Astrocyte (in vitro differentiated cells and primary cell): ENCODE measurements around the gene WNT3. TPM values are rescaled to one million over a fixed set of nuclear protein-coding genes. Genes with fewer than 3 reads are reported as not detected.

Experiments
- DNase-seq: peaks from one replicate; pipeline ENCODE4 v3.0.0-alpha.2; 2010; ENCODE audit warnings: low read depth
- FAIRE-seq: peaks from 2 replicates; lab custom pipeline; 2011; peaks lifted over from hg19 to GRCh38; lab: Jason Lieb, UNC
- H2AFZ ChIP-seq: 2 replicates; pipeline ENCODE4 v1.6.0; 2012; ENCODE audit warnings: low read depth, low read length, inconsistent platforms
- H3K27ac ChIP-seq: 2 replicates; pipeline ENCODE4 v1.5.1; 2011; ENCODE audit warnings: low read depth, low read length, inconsistent platforms
- H3K27me3 ChIP-seq: 2 replicates; pipeline ENCODE4 v1.6.0; 2011; ENCODE audit warnings: low read length, inconsistent platforms; ENCODE audit not compliant: insufficient read depth
- H3K36me3 ChIP-seq: 2 replicates; pipeline ENCODE4 v1.5.1; 2011; ENCODE audit warnings: low read length, inconsistent platforms; ENCODE audit not compliant: insufficient read depth
- H3K4me1 ChIP-seq: 2 replicates; pipeline ENCODE4 v1.5.1; 2011; ENCODE audit warnings: low read length, inconsistent platforms; ENCODE audit not compliant: insufficient read depth
- H3K4me2 ChIP-seq: 2 replicates; pipeline ENCODE4 v1.6.0; 2012; ENCODE audit warnings: low read length, inconsistent platforms
- H3K4me3 ChIP-seq: 2 replicates; pipeline ENCODE4 v1.5.1; 2011; ENCODE audit warnings: low read depth, mild to moderate bottlenecking, low read length, inconsistent platforms; ENCODE audit not compliant: insufficient read depth
- H3K79me2 ChIP-seq: 2 replicates; pipeline ENCODE4 v1.6.0; 2012; ENCODE audit warnings: mild to moderate bottlenecking, low read length, inconsistent platforms; ENCODE audit not compliant: insufficient read depth
- H3K9ac ChIP-seq: 2 replicates; pipeline ENCODE4 v1.6.0; 2012; ENCODE audit warnings: mild to moderate bottlenecking, low read length, inconsistent platforms
- H3K9me3 ChIP-seq: 2 replicates; pipeline ENCODE4 v1.5.1; 2012; ENCODE audit warnings: low read depth, mild to moderate bottlenecking, low read length, inconsistent platforms; ENCODE audit not compliant: insufficient read depth
- H4K20me1 ChIP-seq: 2 replicates; pipeline ENCODE4 v1.6.0; 2012; ENCODE audit warnings: low read length, inconsistent platforms; ENCODE audit not compliant: insufficient read depth
- H3K27ac Mint-ChIP-seq: one replicate; pipeline ENCODE4 v1.8.0; 2021; ENCODE audit warnings: mild to moderate bottlenecking, mixed read lengths; ENCODE audit not compliant: unreplicated experiment
- H3K27me3 Mint-ChIP-seq: one replicate; pipeline ENCODE4 v1.8.0; 2021; ENCODE audit warnings: low read depth, mixed read lengths; ENCODE audit not compliant: unreplicated experiment
- H3K36me3 Mint-ChIP-seq: one replicate; pipeline ENCODE4 v1.8.0; 2021; ENCODE audit warnings: low read depth, mixed read lengths; ENCODE audit not compliant: unreplicated experiment
- H3K4me1 Mint-ChIP-seq: one replicate; pipeline ENCODE4 v1.8.0; 2021; ENCODE audit warnings: low read depth, mixed read lengths; ENCODE audit not compliant: unreplicated experiment
- H3K4me3 Mint-ChIP-seq: one replicate; pipeline ENCODE4 v1.8.0; 2021; ENCODE audit warnings: mild to moderate bottlenecking, moderate library complexity, mixed read lengths; ENCODE audit not compliant: unreplicated experiment
- H3K9me3 Mint-ChIP-seq: one replicate; pipeline ENCODE4 v1.8.0; 2021; ENCODE audit warnings: mild to moderate bottlenecking, mixed read lengths; ENCODE audit not compliant: unreplicated experiment
- CTCF ChIP-seq: IDR thresholded peaks from 2 replicates; pipeline ENCODE4 v1.5.1; 2011; ENCODE audit warnings: low read depth, mild to moderate bottlenecking, inconsistent platforms, low read length, moderate library complexity; ENCODE audit not compliant: insufficient read depth
- EZH2 ChIP-seq: IDR thresholded peaks from 2 replicates; pipeline ENCODE4 v1.6.1; 2012; ENCODE audit warnings: mild to moderate bottlenecking, low read length, inconsistent platforms; ENCODE audit not compliant: insufficient read depth
- total RNA-seq: library from RNA; stranded (reverse); gene quantifications from 2 replicates; pipeline ENCODE4 v1.2.1, GENCODE V29; 2021

Gene WNT3
- total RNA-seq, 1 donor from 2014 or later: 2.4 TPM

- Histone ChIP-seq H3K36me3 (no peaks in the 10 kb centered on the region), H4K20me1 (no peaks in the 10 kb centered on the region), H3K27ac (no peak overlapping the region), H3K9me3 (no peaks in the 10 kb centered on the region), H3K79me2 (no peaks in the 10 kb centered on the region), H2AFZ (no peak overlapping the region), H3K27me3 (no peaks in the 10 kb centered on the region), H3K9ac (no peak overlapping the region), H3K4me1 (peaks cover 26% of the 10 kb centered on the region), H3K4me2 (no peak overlapping the region), H3K4me3 (no peak overlapping the region)
- FAIRE-seq (no peak), DNase-seq (no peak)
- peaks cover 4% of the 10 kb centered on the region for H3K36me3 Mint-ChIP-seq
- H3K27ac Mint-ChIP-seq: no peak overlapping the region
- no peaks in the 10 kb centered on the region for H3K9me3 Mint-ChIP-seq
- peaks cover 7% of the 10 kb centered on the region for H3K4me1 Mint-ChIP-seq
- peaks cover 7% of the 10 kb centered on the region for H3K27me3 Mint-ChIP-seq
- peak overlapping the region; percentile 17 for H3K4me3 Mint-ChIP-seq
- no peak for TF ChIP-seq CTCF
- no peak for TF ChIP-seq EZH2
Observed at GRCh38 chr17:46766493-46767491, 51.7 kb downstream of the WNT3 start.

- H3K27me3 Mint-ChIP-seq: peaks cover 7% of the 10 kb centered on the region
- Histone ChIP-seq H4K20me1 (no peaks in the 10 kb centered on the region), H3K27ac (peak overlapping the region; percentile 46), H3K36me3 (no peaks in the 10 kb centered on the region), H3K4me1 (peaks cover 26% of the 10 kb centered on the region), H3K79me2 (no peaks in the 10 kb centered on the region), H2AFZ (peak overlapping the region; percentile 19), H3K9ac (no peak overlapping the region), H3K27me3 (no peaks in the 10 kb centered on the region), H3K9me3 (no peaks in the 10 kb centered on the region), H3K4me3 (no peak overlapping the region), H3K4me2 (peak overlapping the region; percentile 63)
- DNase-seq: no peak
- H3K36me3 Mint-ChIP-seq: peaks cover 4% of the 10 kb centered on the region
- H3K4me1 Mint-ChIP-seq: peaks cover 7% of the 10 kb centered on the region
- no peak overlapping the region for H3K4me3 Mint-ChIP-seq
- no peak for FAIRE-seq
- no peak overlapping the region for H3K27ac Mint-ChIP-seq
- no peaks in the 10 kb centered on the region for H3K9me3 Mint-ChIP-seq
- no peak for TF ChIP-seq CTCF
- TF ChIP-seq EZH2: no peak
Observed at GRCh38 chr17:46765453-46765852, 53.0 kb downstream of the WNT3 start.
